GM18526 (cell line): ENCODE results near the gene MCUR1.

Experiments used
- POLR2A ChIP-seq: IDR thresholded peaks from 3 replicates; pipeline ENCODE4 v1.6.1; 2011; ENCODE audit not compliant: insufficient read length; ENCODE audit errors: extremely low read depth

MCUR1 gene

DNA sequence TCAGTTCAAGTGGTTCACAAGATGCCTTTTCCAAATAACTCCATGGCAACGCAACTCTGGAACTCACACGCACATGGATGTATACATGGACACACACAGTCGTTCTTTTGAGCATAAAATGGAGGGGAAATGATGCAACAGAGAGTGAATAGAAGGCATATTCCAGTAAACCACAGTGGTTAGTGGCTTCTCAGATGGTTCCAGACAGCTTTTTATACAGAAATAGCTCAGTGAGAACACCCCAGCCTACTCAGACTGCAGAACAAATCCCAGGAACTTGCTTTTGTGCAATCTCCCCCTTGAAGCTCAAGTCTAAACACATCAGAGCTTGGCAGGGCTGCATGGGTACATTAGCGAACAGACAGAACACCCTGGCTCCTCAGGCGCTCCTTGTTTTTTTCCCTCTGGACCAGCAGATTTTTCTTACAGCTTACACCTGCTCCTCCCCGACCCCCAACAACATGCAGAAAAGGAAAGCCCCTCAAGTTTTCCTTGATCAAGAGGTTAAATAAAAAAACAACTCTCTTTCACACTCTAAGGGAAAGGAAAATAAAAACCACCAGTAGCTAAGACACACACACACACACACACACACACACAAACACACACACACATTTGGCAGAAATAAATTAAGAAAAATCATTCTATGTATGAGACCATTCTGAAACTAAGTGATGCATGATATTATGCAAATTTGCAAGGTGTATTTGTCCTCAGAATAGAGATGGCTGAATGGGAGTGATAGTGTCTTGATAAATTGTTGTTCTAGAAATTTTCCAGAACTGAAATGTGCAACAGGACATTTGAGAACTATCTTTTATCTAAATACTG, 51.5 kb downstream of the MCUR1 start:
- no peak for TF ChIP-seq POLR2A

DNA sequence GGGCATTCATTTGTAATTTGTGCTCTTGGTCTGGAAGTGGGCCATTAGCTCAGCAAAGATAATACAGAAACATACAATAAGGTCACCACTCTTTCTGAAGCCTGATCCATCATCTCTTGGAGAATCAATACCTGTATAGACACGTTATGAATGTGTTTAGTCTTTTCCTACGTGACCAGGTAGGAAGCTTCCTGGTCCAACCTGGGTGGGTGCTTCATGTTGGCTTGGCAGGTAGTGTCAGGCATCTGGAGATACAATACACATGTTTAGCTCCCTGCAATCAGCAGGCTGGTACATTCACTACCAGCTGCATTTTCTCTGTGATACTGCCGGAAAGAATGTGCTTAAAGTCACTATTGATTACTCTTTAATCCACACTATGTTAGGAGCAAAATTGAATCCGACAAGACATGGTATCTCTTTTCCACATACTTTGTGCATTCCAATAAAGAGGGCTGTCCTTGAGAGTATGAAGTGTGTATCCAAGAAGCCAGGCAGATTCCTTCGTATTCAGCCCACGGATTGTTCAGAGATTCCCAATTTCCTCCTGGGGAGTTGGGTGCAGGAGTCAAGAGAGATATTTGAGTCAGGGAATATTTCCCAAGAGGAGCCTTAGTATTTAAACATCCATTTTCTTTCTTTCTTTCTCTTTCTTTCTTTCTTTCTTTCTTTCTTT, 52.9 kb downstream of the MCUR1 start:
- no peak for TF ChIP-seq POLR2A

DNA sequence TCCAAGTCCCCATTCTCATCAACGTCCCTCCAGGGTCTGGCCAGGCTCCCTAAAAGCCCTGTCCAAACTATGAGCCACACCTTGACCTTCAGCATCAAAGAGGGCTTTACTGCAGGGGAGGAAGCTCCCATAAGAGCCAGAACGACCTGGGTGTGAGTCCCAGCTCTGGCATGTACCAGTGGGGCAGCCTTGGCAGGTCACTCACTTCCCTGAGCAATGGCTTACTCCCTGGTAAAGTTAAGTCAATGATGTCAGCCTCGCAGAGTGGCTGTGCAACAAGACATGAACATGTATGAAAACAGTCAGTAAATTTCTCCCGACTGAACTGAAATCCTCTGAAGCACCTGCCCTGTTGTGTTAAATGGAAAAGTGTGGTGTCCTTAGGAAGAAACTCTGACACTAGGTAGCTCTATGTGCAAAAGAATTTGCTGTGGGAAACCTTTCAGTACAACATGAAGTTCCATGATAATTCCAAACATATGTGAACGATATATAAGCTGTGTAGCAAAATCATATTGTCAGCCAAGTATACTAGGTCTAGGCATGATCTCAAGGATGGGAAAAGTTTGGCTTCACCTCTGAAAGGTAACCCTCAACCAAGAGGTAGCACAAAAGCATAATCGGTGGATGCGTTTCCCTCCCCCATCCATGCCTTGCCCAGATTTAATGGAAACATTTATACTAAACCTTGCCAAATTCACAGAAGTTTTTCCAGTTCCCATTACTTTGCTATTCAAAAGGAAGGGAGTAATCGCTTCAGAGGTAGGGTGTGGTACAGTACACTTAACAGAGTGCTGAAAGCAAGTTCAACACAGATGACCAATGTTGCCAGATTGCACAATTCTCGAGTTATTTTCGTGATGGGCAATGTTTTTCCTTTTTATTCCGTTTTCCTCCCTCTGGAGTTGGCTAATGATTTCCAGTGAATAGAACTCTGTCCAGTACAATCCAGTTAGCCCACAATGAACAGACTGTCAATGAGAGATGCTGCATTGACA, 53.8 kb downstream of the MCUR1 start:
- no peak for TF ChIP-seq POLR2A

DNA sequence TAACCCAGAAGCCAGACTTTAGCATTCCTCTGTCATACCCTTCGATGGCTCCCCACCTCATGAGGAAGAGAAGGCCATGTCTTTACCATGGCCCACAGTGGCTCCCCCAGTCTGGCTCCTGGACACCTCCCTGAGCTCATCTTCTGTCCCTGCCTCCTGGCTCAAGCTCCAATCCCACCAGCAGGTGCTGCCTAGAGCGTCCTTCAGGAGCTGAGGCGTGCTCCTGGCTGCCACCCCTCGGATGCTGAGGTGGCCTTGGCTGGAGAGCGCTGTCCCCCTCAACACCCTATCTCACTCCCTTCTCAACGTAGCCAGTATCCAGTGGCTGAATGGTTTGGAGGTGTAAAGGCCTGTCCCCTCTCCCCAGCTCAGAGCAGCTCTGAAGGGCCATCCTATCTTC, 55.3 kb downstream of the MCUR1 start:
- no peak for TF ChIP-seq POLR2A

DNA sequence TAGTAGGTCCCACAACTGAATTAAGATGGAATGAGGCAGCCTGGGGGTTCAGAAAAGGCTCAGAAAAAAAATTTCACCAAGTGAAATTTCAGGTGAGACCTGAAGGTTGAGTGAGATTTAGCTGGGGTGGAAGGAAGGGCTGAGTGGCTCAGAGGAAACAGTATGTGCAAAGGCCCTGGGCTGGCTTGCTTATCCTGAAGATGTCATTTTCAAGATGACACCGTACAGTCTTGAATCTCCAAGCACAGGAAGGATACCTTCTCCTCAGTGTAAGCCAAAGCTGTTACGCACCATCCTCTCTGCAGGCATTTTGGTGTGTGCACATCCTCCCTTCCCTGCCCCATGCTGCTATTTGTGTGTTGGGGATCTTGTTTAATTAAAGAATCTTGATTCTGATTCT, 59.7 kb downstream of the MCUR1 start:
- TF ChIP-seq POLR2A = no peak

DNA sequence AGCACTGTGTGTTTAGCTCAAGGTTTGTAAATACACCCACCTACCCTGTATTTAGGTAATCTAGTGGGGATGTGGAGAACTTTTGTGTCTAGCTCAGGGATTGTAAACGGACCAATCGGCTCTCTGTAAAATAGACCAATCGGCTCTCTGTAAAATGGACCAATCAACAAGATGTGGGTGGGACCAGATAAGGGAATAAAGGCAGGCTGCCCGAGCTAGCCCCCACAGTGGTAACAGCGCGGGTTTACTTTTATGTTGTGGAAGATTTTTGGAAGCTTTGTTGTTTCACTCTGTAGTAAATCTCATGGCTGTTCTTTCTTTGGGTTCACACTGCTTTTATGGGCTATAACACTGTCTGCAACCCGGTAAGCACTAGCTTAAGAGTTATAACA, 70.6 kb downstream of the MCUR1 start:
- no peak for TF ChIP-seq POLR2A

DNA sequence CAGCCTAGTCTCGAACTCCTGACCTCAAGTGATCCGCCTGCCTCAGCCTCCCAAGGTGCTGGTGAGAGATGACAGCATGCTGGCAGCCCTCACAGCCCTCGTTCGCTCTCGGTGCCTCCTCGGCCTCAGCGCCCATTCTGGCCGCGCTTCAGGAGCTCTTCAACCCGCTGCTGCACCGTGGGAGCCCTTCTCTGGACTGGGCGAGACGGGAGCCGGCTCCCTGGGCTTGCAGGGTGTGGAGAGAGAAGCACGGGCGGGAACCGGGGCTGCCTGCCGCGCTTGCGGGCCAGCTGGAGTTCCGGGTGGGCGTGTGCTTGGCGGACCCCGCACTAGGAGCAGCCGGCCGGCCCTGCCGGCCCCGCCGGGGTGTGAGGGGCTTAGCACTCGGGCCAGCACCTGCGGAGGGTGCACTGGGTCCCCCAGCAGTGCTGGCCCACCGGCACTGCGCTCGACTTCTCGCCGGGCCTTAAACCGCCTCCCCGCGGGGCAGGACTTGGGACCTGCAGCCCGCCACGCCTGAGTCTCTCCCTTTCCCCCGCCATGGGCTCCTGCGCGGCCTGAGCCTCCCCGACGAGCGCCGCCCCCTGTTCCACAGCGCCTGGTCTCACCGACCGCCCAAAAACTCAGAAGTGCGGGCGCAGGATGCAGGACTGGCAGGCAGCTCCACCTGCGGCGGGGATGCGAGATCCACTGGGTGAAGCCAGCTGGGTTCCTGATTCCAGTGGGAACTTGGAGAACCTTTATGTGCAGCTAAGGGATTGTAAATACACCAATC, 71.2 kb downstream of the MCUR1 start:
- no peak for TF ChIP-seq POLR2A

DNA sequence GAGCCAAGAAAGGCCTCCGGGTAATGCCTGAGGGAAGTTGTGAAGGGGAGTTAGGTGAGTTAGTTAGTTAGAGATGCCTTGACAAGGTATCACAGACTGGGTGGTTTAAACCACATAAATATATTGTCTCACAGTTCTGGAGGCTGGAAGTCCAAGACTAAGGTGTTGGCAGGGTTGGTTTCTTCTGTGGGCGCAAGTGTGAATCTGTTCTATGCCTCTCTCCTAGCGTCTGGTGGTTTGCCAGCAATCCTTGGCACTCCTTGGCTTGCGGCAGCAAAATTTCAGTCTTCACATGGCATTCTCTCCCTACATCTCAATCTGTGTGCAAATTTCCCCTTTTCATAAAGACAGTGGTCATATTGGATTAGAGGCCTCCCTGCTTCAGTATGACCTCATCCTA, 73.0 kb downstream of the MCUR1 start:
- no peak for TF ChIP-seq POLR2A
